Brain microvascular endothelial cell (primary cell): ENCODE data around the gene TMEM125.

Source experiments
- DNase-seq: peaks from one replicate; pipeline ENCODE4 v3.0.0-alpha.2; 2020
- H3K27ac ChIP-seq: fragments of 250-450 bp; sonication (Bioruptor Pico); 2 replicates; pipeline ENCODE4 v1.5.1; 2020; ENCODE audit warnings: mild to moderate bottlenecking, moderate library complexity
- H3K27me3 ChIP-seq: fragments of 250-450 bp; sonication (Bioruptor Pico); replicated peaks from 2 replicates; pipeline ENCODE4 v1.5.1; 2020; ENCODE audit warnings: mild to moderate bottlenecking
- H3K36me3 ChIP-seq: fragments of 250-450 bp; sonication (Bioruptor Pico); replicated peaks from 2 replicates; pipeline ENCODE4 v1.5.1; 2020; ENCODE audit warnings: mild to moderate bottlenecking
- H3K4me3 ChIP-seq: 2 replicates; pipeline ENCODE4 v1.5.1; 2011; ENCODE audit warnings: low read depth, mild to moderate bottlenecking, control low read depth, low read length, moderate library complexity
- in situ Hi-C: cut with HindIII; loops from 2 replicates; pipeline ENCODE4 v1.10.0; 2017; ENCODE audit warnings: low sequenced_read_pairs, low pct_ligation_motif_present
- TF ChIP-seq, protein P1 (sequence below): IDR thresholded peaks from 2 replicates; pipeline ENCODE4 v1.5.1; 2011; ENCODE audit warnings: low read depth, mild to moderate bottlenecking, moderate library complexity, low read length, control low read depth, inconsistent platforms; ENCODE audit errors: missing control alignments

Gene TMEM125

DNA sequence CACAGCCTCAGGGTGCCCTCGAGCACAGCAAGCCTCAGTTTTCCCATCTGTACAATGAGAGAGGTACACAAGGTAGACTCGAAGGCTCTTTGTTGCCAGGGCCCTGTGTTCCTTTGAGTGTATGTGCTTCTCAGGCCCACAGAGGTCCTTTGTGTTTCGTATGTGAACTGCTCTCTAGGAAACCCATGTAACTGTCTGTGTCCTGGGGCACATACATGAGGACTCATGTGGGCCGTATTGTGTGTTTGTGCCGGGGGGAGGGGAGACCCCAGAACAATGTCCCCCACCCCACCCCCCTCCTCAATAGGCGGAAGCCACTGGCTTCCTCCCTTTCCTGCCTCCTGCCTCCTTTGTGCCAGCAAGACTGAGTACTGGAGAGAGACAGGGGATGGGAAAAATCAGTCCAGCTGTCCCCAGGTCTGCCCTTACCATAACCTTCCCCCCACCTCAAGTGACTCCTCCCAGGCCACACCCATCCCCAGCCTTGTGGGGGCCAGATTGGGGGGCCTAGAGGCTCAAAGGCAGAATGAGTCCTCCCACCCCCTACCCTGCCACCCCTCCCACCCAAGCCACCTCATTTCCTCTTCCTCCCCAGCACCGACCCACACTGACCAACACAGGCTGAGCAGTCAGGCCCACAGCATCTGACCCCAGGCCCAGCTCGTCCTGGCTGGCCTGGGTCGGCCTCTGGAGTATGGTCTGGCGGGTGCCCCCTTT lies 30.8 kb downstream of the TMEM125 start, which contains the start of gene TIE1:
TIE1 (plus strand) TSS at position 605 of the 717 bp plus-strand sequence; CDS start at position 695, 90 bp downstream.
- TF ChIP-seq, protein P1, sequence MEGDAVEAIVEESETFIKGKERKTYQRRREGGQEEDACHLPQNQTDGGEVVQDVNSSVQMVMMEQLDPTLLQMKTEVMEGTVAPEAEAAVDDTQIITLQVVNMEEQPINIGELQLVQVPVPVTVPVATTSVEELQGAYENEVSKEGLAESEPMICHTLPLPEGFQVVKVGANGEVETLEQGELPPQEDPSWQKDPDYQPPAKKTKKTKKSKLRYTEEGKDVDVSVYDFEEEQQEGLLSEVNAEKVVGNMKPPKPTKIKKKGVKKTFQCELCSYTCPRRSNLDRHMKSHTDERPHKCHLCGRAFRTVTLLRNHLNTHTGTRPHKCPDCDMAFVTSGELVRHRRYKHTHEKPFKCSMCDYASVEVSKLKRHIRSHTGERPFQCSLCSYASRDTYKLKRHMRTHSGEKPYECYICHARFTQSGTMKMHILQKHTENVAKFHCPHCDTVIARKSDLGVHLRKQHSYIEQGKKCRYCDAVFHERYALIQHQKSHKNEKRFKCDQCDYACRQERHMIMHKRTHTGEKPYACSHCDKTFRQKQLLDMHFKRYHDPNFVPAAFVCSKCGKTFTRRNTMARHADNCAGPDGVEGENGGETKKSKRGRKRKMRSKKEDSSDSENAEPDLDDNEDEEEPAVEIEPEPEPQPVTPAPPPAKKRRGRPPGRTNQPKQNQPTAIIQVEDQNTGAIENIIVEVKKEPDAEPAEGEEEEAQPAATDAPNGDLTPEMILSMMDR, result no peak
- H3K27me3 ChIP-seq, result no peaks in the 10 kb centered on the region
- in situ Hi-C loops, result no loop called here
- no peak within 1 kb of the TSS for H3K27ac ChIP-seq
- H3K36me3 ChIP-seq, result no peaks in the 10 kb centered on the region
- no peak for DNase-seq
- no peak within 1 kb of the TSS for H3K4me3 ChIP-seq

DNA sequence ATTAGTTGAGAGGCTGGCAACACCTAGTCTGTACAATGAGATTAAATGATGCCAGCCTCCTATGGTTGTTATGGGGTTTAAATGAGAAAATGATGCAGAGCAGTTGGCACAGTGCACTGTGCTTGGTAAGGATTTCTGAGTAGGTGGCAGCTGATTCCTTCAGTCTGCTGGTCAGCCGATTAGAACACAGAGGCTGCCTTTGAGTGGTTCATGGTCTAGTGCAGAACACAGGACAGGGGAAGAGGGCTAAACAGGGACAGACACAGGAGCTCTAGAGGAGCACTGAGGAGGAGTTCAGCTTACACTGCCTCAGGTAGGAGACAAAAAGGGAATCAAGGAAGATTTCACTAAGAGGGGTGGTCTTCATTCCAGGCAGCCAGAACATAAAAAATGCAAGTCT lies 32.4 kb downstream of the TMEM125 start:
- H3K36me3 ChIP-seq, result no peaks in the 10 kb centered on the region
- no peak overlapping the region for H3K27ac ChIP-seq
- no peaks in the 10 kb centered on the region for H3K27me3 ChIP-seq
- H3K4me3 ChIP-seq, result no peak overlapping the region
- in situ Hi-C loops, result no loop called here
- TF ChIP-seq, protein P1, result no peak
- no peak for DNase-seq

DNA sequence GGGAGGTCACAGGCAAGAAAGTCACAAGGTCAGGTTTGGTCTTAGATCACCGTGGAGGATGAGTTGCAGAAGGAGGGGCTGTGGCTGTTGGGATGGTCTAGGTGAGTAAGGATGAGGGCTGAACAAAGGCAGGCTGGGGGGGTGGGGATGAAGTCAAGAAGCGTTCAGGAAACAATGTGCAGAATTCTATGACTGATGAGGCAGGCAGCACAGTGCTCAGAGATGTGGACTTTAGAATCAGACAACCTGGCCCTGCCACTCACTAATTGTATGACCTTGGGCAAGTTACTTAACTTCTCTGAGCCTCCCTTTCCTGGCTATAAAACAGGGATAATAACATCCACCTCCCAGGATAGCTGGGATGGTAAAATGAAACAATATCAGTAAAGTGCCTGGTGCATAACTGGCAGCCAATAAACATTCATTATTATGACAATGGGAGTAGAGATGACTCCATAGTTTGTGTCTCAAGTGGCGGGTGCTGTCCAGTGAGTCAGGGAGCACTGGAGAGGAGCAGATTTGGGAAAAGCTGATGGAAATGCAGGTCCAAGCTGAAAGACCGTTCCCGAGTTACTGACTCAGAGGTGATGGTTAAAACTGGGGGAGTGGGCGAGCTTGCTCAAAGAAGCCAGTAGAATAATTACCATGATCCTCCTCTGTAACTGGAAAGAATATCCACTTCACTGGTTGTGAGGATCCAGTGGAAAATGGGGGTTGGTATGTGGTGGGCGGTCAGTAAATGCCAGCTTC lies 33.1 kb downstream of the TMEM125 start:
- Histone ChIP-seq H3K27me3 (no peaks in the 10 kb centered on the region), H3K36me3 (no peaks in the 10 kb centered on the region), H3K4me3 (no peak overlapping the region), H3K27ac (no peak overlapping the region)
- in situ Hi-C loops, result no loop called here
- TF ChIP-seq, protein P1, result no peak
- DNase-seq, result no peak

DNA sequence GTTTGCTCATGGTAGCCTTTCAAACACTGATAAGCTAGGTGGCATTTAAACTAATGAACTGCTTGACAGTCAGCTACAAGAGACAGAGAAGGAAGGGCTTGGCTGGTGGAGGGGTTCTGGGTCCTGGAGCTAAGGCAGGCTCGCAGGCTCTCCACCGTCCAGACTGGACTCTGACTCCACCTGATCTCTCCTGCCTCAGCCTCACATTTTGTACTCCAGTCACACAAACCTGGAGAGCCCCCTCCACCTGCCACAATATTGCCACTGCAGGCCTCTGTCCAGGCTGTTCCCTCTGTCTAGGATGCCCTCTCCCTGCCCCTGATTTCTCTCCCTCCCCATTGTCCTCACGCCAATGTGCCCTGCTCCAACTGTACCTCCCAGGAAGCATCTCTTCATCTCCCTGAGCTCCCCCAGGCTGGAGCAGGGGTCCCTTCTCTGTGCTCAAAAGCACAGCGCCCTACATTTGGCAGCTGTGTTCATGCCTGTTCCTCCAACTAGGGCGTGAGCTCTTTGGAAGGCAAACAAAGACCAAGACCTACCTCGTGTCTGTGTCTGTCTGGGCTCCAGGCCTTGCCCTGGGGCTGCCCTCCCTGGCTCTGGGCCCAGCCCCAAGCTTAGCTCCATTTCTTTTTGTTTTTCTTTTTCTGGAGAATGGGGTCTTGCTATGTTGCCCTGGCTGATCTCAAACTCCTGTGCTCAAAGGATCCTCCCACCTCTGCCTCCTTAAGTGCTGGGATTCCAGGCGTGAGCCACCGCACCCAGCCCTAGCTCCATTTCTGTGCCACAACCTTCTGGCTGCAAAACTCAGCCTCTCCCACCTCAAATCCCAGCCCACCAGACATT lies 33.9 kb downstream of the TMEM125 start:
- no peaks in the 10 kb centered on the region for H3K27me3 ChIP-seq
- in situ Hi-C loops, result no loop called here
- no peak overlapping the region for H3K27ac ChIP-seq
- no peaks in the 10 kb centered on the region for H3K36me3 ChIP-seq
- H3K4me3 ChIP-seq, result no peak overlapping the region
- DNase-seq, result no peak
- TF ChIP-seq, protein P1, result no peak

DNA sequence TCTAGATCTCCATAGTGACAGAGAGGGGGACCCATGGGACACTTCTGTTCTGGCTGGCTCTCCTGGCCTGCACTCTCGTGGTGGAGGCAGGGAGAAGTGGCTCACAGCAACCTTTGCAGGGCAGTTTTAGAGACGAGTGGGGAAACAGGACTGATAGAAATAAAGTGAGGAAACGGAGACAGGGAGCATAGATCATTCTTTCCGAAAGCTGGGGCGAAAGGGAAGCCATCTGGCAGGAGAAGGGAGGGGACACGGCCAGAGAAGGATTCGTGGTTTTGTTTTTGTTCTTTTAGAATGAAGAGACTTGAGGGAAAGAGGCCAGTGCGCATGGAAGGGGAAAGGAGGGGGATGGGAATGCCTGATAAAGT lies 34.5 kb downstream of the TMEM125 start:
- no peak for DNase-seq
- H3K27me3 ChIP-seq, result no peaks in the 10 kb centered on the region
- H3K27ac ChIP-seq, result no peak overlapping the region
- in situ Hi-C loops, result no loop called here
- no peaks in the 10 kb centered on the region for H3K36me3 ChIP-seq
- no peak overlapping the region for H3K4me3 ChIP-seq
- TF ChIP-seq, protein P1, result no peak
